Loucy (cell line): ENCODE results near the gene SLC16A10.
A peak's percentile ranks its signal among the peaks of the same experiment; 100 is the strongest.

Experiments used
- H2AFZ ChIP-seq: fragments of 200-600 bp; sonication (generic); 2 replicates; pipeline ENCODE4 v1.6.0; 2016; ENCODE audit warnings: antibody characterized with exemption, mild to moderate bottlenecking, low read length, moderate library complexity
- H3F3A ChIP-seq: fragments of 200-600 bp; 2 replicates; pipeline ENCODE4 v1.6.0; 2016; ENCODE audit warnings: antibody characterized with exemption, low read depth, mild to moderate bottlenecking
- H3K27me3 ChIP-seq: fragments of 200-600 bp; sonication (generic); 2 replicates; pipeline ENCODE4 v1.6.1; 2014; ENCODE audit warnings: low read length, mild to moderate bottlenecking; ENCODE audit not compliant: insufficient read depth, poor library complexity, severe bottlenecking
- H3K36me3 ChIP-seq: fragments of 200-600 bp; sonication (generic); 2 replicates; pipeline ENCODE4 v1.6.1; 2016; ENCODE audit warnings: low read length; ENCODE audit not compliant: insufficient read depth
- H3K4me1 ChIP-seq: fragments of 200-600 bp; sonication (generic); 2 replicates; pipeline ENCODE4 v1.5.1; 2014; ENCODE audit warnings: low read length, mild to moderate bottlenecking; ENCODE audit not compliant: insufficient read depth, poor library complexity, severe bottlenecking
- H3K4me2 ChIP-seq: fragments of 200-600 bp; sonication (generic); 2 replicates; pipeline ENCODE4 v1.6.0; 2014; ENCODE audit warnings: antibody characterized with exemption, low read length, low read depth, mild to moderate bottlenecking; ENCODE audit not compliant: poor library complexity, severe bottlenecking
- H3K4me3 ChIP-seq: fragments of 200-600 bp; sonication (generic); 2 replicates; pipeline ENCODE4 v1.5.1; 2014; ENCODE audit warnings: low read length, mild to moderate bottlenecking, mixed read lengths; ENCODE audit not compliant: poor library complexity, severe bottlenecking
- H3K79me2 ChIP-seq: fragments of 200-600 bp; sonication (generic); 2 replicates; pipeline ENCODE4 v1.6.1; 2014; ENCODE audit warnings: low read length; ENCODE audit not compliant: insufficient read depth
- H3K9ac ChIP-seq: fragments of 200-600 bp; sonication (generic); 2 replicates; pipeline ENCODE4 v1.6.0; 2014; ENCODE audit warnings: mild to moderate bottlenecking, low read depth, low read length, moderate library complexity; ENCODE audit not compliant: poor library complexity, severe bottlenecking
- H3K9me2 ChIP-seq: fragments of 200-600 bp; sonication (generic); replicated peaks from 2 replicates; pipeline ENCODE4 v1.6.1; 2016; ENCODE audit warnings: low read depth, low read length, mixed read lengths
- H3K9me3 ChIP-seq: fragments of 200-600 bp; sonication (generic); 2 replicates; pipeline ENCODE4 v1.6.1; 2014; ENCODE audit warnings: mild to moderate bottlenecking, antibody characterized with exemption, low read length, low read depth; ENCODE audit not compliant: insufficient read depth
- H4K20me1 ChIP-seq: fragments of 200-600 bp; sonication (generic); 2 replicates; pipeline ENCODE4 v1.6.0; 2014; ENCODE audit warnings: antibody characterized with exemption, low read length, mild to moderate bottlenecking; ENCODE audit not compliant: insufficient read depth, poor library complexity, severe bottlenecking
- EZH2phosphoT487 ChIP-seq: fragments of 200-600 bp; IDR thresholded peaks from 2 replicates; pipeline ENCODE4 v1.6.1; 2018; ENCODE audit warnings: antibody characterized with exemption, mild to moderate bottlenecking, moderate library complexity, borderline replicate concordance
- TF ChIP-seq, protein P1 (sequence below): fragments of 200-600 bp; sonication (generic); conservative IDR thresholded peaks from 2 replicates; pipeline ENCODE4 v1.5.1; 2014; ENCODE audit warnings: mild to moderate bottlenecking, antibody characterized with exemption, low read length

The SLC16A10 gene

DNA sequence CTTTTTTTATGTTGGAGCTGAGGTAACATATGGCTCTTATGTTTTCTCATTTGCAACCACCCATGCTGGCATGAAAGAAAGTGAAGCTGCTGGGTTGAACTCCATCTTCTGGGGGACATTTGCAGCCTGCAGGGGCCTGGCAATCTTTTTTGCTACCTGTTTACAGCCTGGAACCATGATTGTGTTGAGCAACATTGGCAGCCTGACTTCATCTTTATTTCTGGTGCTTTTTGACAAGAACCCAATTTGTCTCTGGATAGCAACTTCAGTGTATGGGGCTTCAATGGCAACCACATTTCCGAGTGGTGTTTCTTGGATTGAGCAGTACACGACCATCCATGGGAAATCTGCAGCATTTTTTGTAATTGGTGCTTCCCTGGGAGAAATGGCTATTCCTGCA lies 179.0 kb downstream of the SLC16A10 start:
- TF ChIP-seq EZH2phosphoT487, result no peak
- TF ChIP-seq, protein P1, sequence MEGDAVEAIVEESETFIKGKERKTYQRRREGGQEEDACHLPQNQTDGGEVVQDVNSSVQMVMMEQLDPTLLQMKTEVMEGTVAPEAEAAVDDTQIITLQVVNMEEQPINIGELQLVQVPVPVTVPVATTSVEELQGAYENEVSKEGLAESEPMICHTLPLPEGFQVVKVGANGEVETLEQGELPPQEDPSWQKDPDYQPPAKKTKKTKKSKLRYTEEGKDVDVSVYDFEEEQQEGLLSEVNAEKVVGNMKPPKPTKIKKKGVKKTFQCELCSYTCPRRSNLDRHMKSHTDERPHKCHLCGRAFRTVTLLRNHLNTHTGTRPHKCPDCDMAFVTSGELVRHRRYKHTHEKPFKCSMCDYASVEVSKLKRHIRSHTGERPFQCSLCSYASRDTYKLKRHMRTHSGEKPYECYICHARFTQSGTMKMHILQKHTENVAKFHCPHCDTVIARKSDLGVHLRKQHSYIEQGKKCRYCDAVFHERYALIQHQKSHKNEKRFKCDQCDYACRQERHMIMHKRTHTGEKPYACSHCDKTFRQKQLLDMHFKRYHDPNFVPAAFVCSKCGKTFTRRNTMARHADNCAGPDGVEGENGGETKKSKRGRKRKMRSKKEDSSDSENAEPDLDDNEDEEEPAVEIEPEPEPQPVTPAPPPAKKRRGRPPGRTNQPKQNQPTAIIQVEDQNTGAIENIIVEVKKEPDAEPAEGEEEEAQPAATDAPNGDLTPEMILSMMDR, result no peak
- no peak overlapping the region for H3K9ac ChIP-seq
- no peak overlapping the region for H2AFZ ChIP-seq
- no peak overlapping the region for H3K4me2 ChIP-seq
- peaks cover 28% of the 10 kb centered on the region for H3K4me1 ChIP-seq
- H3K36me3 ChIP-seq, result peaks cover 5% of the 10 kb centered on the region; the same call in 1 of the 2 replicates
- no peaks in the 10 kb centered on the region for H4K20me1 ChIP-seq
- no peak overlapping the region for H3K4me3 ChIP-seq
- peaks cover 8% of the 10 kb centered on the region for H3K79me2 ChIP-seq
- no peaks in the 10 kb centered on the region for H3K9me3 ChIP-seq
- no peaks in the 10 kb centered on the region for H3F3A ChIP-seq
- H3K9me2 ChIP-seq, result no peaks in the 10 kb centered on the region
- H3K27me3 ChIP-seq, result no peaks in the 10 kb centered on the region

DNA sequence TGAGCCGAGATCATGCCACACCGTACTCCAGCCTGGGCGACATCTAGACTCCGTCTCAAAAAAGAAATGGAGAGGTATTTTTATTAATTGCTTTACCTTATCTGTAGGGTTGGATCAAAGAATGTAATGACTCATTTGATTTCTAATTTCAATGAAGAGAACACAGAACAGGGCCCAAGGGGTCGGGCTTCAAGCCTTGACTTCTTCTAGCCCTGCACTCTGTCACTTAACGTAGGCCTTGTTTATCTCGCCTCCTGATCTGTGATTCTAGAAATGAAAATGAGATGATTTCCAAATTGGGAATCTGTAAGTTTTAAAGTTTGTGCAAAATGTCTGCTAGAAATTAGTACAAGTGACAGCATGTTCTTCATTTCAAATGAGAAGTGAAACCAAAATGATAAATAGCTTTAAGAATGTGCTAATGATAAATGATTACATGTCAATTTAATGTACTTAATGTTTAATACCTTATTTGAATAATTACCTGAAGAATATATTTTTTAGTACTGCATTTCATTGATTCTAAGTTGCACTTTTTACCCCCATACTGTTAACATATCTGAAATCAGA lies 180.5 kb downstream of the SLC16A10 start:
- H3F3A ChIP-seq, result no peaks in the 10 kb centered on the region
- H2AFZ ChIP-seq, result no peak overlapping the region
- peaks cover 21% of the 10 kb centered on the region for H3K4me1 ChIP-seq
- no peaks in the 10 kb centered on the region for H3K9me2 ChIP-seq
- H3K4me2 ChIP-seq, result peak overlapping the region; percentile 57
- peak overlapping the region; percentile 20 for H3K4me3 ChIP-seq
- no peak overlapping the region for H3K9ac ChIP-seq
- no peaks in the 10 kb centered on the region for H4K20me1 ChIP-seq
- H3K36me3 ChIP-seq, result peaks cover 5% of the 10 kb centered on the region; the same call in 1 of the 2 replicates
- TF ChIP-seq EZH2phosphoT487, result no peak
- TF ChIP-seq, protein P1, result no peak
- peaks cover under 1% of the 10 kb centered on the region; the same call in 1 of the 2 replicates for H3K79me2 ChIP-seq
- H3K9me3 ChIP-seq, result no peaks in the 10 kb centered on the region
- H3K27me3 ChIP-seq, result no peaks in the 10 kb centered on the region

DNA sequence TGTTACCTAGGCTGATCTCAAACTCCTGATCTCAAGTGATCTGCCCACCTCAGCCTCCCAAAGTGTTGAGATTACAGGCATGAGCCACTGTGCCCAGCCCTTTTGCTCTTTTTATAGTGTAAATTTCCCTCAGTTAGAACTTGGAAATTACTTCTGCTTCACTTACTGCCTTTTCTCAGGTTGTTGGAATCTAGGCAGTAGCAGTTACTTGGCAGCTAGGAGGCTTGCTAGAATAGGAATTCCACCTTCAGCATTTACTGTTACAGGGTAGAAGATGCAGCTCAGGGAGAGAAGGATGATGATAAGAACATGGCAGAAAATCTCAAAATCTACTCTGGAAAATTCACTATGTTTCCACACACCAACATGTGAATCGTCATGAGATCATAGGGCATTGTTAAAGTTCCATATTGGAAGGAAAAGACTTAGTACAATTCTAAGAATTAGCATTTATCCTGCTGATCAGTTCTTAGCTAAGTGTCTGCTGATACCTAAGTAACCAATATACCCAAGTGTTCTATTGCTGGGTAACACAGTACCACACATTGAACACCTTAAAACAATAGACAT lies 182.2 kb downstream of the SLC16A10 start:
- no peaks in the 10 kb centered on the region for H3K9me2 ChIP-seq
- H3K9me3 ChIP-seq, result 0 out of 2 replicates have a peak, but pooled peaks cover 4% of the 10 kb centered on the region
- H3K4me1 ChIP-seq, result peaks cover 17% of the 10 kb centered on the region
- H3K9ac ChIP-seq, result no peak overlapping the region
- H3K4me3 ChIP-seq, result no peak overlapping the region
- no peaks in the 10 kb centered on the region for H3K79me2 ChIP-seq
- no peak overlapping the region for H3K4me2 ChIP-seq
- peaks cover 9% of the 10 kb centered on the region; the same call in 1 of the 2 replicates for H3K36me3 ChIP-seq
- TF ChIP-seq, protein P1, result no peak
- TF ChIP-seq EZH2phosphoT487, result no peak
- no peaks in the 10 kb centered on the region for H4K20me1 ChIP-seq
- no peaks in the 10 kb centered on the region for H3K27me3 ChIP-seq
- H3F3A ChIP-seq, result no peaks in the 10 kb centered on the region
- no peak overlapping the region for H2AFZ ChIP-seq
